ENCODE data around the gene CUBN. TPM values are rescaled to one million over a fixed set of nuclear protein-coding genes. Genes with fewer than 3 reads are reported as not detected.

CUBN gene
- total RNA-seq, 1 donor from 2014 or later = 2.5 TPM

DNA sequence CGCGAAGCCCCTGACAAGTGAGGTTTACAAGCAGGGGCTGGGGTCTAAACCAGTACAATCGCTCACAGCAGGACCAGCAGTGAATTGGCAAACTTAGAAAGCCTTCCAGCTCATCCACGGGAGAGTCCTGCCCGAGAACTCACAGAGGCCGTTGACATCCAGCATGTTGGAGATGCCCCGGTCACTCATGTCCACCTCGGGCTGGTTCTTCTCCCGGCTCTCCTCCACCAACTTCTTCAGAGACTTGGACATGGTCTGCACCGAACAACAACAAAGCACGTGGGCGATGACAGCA lies 312.8 kb downstream of the CUBN start:
- Mint-ChIP-seq H3K27me3 (no peaks in the 10 kb centered on the region), H3K9me3 (peaks cover 3% of the 10 kb centered on the region), H3K36me3 (ENCODE audit: low read depth) (peaks cover 22% of the 10 kb centered on the region), H3K27ac (peak overlapping the region; percentile 94), H3K4me1 (peaks cover 29% of the 10 kb centered on the region), H3K4me3 (peak overlapping the region; percentile 94)
- intact Hi-C loops (cut with micrococcal nuclease) = loop anchor here (1.0 to 2.0 kb wide), 7 partner anchors 12 to 1842 kb away; partner anchors contain the start of genes ARL5B, MINDY3, STAM and TRDMT1
- CTCF ChIA-PET = interaction anchor here (1.2 to 1.5 kb wide), 4 partner anchors 10 to 414 kb away, joined by 3 to 8 read pairs (median 4); partner anchors contain the start of gene TRDMT1
- POLR2A ChIA-PET = interaction anchor here (1.3 to 2.1 kb wide), 7 partner anchors 384 to 1843 kb away, joined by 3 to 70 read pairs (median 8); partner anchors contain the start of genes ARL5B, MINDY3, STAM and TRDMT1
- ATAC-seq (ENCODE audit: low read depth) (no peak), DNase-seq (no peak)
- TF ChIP-seq, protein P1, sequence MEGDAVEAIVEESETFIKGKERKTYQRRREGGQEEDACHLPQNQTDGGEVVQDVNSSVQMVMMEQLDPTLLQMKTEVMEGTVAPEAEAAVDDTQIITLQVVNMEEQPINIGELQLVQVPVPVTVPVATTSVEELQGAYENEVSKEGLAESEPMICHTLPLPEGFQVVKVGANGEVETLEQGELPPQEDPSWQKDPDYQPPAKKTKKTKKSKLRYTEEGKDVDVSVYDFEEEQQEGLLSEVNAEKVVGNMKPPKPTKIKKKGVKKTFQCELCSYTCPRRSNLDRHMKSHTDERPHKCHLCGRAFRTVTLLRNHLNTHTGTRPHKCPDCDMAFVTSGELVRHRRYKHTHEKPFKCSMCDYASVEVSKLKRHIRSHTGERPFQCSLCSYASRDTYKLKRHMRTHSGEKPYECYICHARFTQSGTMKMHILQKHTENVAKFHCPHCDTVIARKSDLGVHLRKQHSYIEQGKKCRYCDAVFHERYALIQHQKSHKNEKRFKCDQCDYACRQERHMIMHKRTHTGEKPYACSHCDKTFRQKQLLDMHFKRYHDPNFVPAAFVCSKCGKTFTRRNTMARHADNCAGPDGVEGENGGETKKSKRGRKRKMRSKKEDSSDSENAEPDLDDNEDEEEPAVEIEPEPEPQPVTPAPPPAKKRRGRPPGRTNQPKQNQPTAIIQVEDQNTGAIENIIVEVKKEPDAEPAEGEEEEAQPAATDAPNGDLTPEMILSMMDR (IDR thresholded peaks at IDR 0.05) = no peak

DNA sequence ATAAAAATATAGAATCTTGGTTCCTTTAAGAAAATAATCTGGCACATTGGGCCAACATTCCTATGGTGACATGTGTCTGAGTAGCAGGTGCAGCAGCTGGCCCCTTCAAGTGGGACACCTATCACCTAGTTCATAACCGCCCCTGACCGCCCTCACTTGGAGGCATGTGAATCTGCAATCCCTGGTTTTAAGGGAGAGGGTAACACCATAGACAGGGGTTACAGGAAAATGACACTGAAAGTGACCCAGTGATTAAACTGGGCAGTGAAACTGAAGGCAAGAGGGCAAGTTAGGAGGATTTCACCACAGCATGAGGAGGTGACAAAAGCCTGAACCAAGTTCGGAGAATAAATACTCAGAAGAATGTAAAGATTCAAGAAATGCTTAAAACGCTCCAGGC lies 313.4 kb downstream of the CUBN start:
- H3K9me3 Mint-ChIP-seq = no peaks in the 10 kb centered on the region
- POLR2A ChIA-PET = interaction anchor here (1.4 to 2.1 kb wide), 3 partner anchors 390 to 413 kb away, joined by 3 to 70 read pairs (median 5); partner anchors contain the start of gene VIM
- ATAC-seq (ENCODE audit: low read depth) (no peak), DNase-seq (no peak)
- peaks cover 27% of the 10 kb centered on the region for H3K36me3 Mint-ChIP-seq (ENCODE audit: low read depth)
- intact Hi-C loops (cut with micrococcal nuclease) = loop anchor here (2.0 kb wide), 1 partner anchor 1843 kb away; the partner anchor contains the start of gene ARL5B
- TF ChIP-seq, protein P1 (IDR thresholded peaks at IDR 0.05) = no peak
- H3K27me3 Mint-ChIP-seq = no peaks in the 10 kb centered on the region
- H3K4me3 Mint-ChIP-seq = peak overlapping the region; percentile 94
- no peak overlapping the region for H3K27ac Mint-ChIP-seq
- H3K4me1 Mint-ChIP-seq = peaks cover 32% of the 10 kb centered on the region
- CTCF ChIA-PET = interaction anchor here (1.4 kb wide), 1 partner anchor 12 kb away, joined by 3 read pairs; no protein-coding TSS in a partner anchor

DNA sequence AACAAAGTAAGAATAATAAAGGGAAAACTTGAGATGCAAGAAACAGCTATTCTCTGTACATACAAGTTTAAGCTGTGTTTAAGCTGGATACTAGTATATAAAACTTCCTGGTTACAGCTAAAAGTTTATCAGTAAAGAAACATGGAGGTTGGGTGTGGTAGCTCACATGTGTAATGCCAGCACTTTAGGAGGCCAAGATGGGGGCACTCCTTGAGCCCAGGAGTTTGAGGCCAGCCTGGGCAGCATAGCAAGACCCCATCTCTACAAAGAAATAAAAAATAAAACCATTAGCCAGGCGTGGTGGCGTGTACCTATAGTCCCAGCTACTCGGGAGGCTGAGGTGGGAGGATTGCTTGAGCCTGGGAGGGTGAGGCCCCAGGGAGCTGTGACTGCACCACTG lies 315.6 kb downstream of the CUBN start:
- Mint-ChIP-seq H3K9me3 (no peaks in the 10 kb centered on the region), H3K27ac (no peak overlapping the region), H3K4me1 (peaks cover 34% of the 10 kb centered on the region), H3K4me3 (peak overlapping the region; percentile 11), H3K36me3 (ENCODE audit: low read depth) (peaks cover 29% of the 10 kb centered on the region), H3K27me3 (no peaks in the 10 kb centered on the region)
- CTCF ChIA-PET = interaction anchor here (1.6 kb wide), 1 partner anchor 14 kb away, joined by 4 read pairs; no protein-coding TSS in a partner anchor
- DNase-seq (no peak), ATAC-seq (ENCODE audit: low read depth) (no peak)
- intact Hi-C loops (cut with micrococcal nuclease) = no loop called here
- POLR2A ChIA-PET = no interaction called here
- TF ChIP-seq, protein P1 (IDR thresholded peaks at IDR 0.05) = no peak

DNA sequence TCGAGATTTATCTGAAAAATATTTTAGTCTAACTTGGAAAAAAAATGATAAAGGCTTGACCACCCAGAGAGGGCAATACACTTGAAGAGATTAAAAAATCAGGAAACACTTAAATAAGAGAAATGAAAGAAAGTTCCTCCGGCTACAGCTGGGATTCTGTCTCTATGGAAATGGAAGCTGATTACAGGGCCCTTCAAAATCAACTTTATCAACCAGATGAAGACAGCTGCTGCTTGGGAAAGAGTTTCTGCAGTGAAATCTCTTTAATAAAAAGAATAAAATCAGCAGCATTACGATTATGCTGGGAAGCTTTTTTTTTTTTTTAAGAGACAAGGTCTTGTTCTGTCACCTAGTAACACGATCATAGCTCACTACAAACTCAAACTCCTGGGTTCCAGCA lies 316.9 kb downstream of the CUBN start:
- Mint-ChIP-seq H3K9me3 (no peaks in the 10 kb centered on the region), H3K27ac (no peak overlapping the region), H3K27me3 (no peaks in the 10 kb centered on the region), H3K4me3 (no peak overlapping the region), H3K4me1 (peaks cover 31% of the 10 kb centered on the region), H3K36me3 (ENCODE audit: low read depth) (peaks cover 28% of the 10 kb centered on the region)
- DNase-seq (no peak), ATAC-seq (ENCODE audit: low read depth) (no peak)
- CTCF ChIA-PET = interaction anchor here (1.6 kb wide), 1 partner anchor 15 kb away, joined by 4 read pairs; no protein-coding TSS in a partner anchor
- TF ChIP-seq, protein P1 (IDR thresholded peaks at IDR 0.05) = no peak
- POLR2A ChIA-PET = no interaction called here
- intact Hi-C loops (cut with micrococcal nuclease) = no loop called here

DNA sequence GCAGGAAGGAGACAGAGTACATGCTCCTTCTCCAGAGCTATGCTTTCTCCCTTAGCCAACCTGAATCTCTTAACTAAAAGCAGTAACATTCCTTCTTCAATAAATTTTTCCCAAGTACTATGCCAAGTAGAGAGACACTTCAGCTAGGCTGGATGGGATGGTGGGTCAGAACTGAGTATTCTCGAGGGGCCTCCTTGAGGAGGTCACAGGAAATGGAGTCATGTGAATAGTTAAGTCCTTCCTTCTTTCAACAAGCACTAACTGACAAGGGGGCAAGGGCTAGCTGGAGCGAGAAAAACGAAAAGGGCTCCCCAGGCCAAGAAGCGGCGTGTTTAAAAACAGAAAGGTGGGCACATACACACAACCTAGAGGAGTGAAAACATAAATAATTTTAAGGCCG lies 317.8 kb downstream of the CUBN start:
- no peak for ATAC-seq (ENCODE audit: low read depth)
- peaks cover 26% of the 10 kb centered on the region for H3K4me1 Mint-ChIP-seq
- TF ChIP-seq, protein P1 (IDR thresholded peaks at IDR 0.05) = no peak
- H3K4me3 Mint-ChIP-seq = no peak overlapping the region
- peaks cover 28% of the 10 kb centered on the region for H3K36me3 Mint-ChIP-seq (ENCODE audit: low read depth)
- ChIA-PET CTCF (no interaction called here), POLR2A (no interaction called here)
- intact Hi-C loops (cut with micrococcal nuclease) = no loop called here
- no peaks in the 10 kb centered on the region for H3K9me3 Mint-ChIP-seq
- H3K27ac Mint-ChIP-seq = peak overlapping the region; percentile 24
- no peaks in the 10 kb centered on the region for H3K27me3 Mint-ChIP-seq
- DNase-seq = no peak

Measured in activated B cell treated with CpG ODN at 0.5 μM for 24 hours (primary cell).